ENCODE results near the gene DEAF1. TPM values are rescaled to one million over a fixed set of nuclear protein-coding genes. Genes with fewer than 3 reads are reported as not detected.

Gene DEAF1
- total and polyA plus RNA-seq, 9 of the 15 experiments (the other 6 are each of a cell fraction or from before 2014, with no cell fraction given) = 2.0 to 69.1 (median 26.8) TPM

- peak; percentile 48 for TF ChIP-seq POLR2G (IDR thresholded peaks at IDR 0.05; ENCODE audit: low read depth, low read length)
- TF ChIP-seq YBX1 (IDR thresholded peaks at IDR 0.05) = no peak
- TF ChIP-seq POLR2A (conservative IDR thresholded peaks at IDR 0.05) = peak; percentile 48; the same call in 1 of the 2 replicates
- no peak for TF ChIP-seq HLTF (IDR thresholded peaks at IDR 0.05)
- TF ChIP-seq BRD4 (IDR thresholded peaks at IDR 0.05) = no peak
- TF ChIP-seq POU5F1 (IDR thresholded peaks at IDR 0.05; ENCODE audit: borderline replicate concordance, low read depth, low read length, partially characterized antibody) = no peak
- TF ChIP-seq PBX2 (CRISPR knock-in tag; IDR thresholded peaks at IDR 0.05; ENCODE audit: low read depth) = no peak
- TF ChIP-seq PBX2 (tag; conservative IDR thresholded peaks at IDR 0.05; ENCODE audit: low read depth) = no peak
- TF ChIP-seq RCOR1 (IDR thresholded peaks at IDR 0.05; ENCODE audit: borderline replicate concordance in 1 of 2, low read depth in 2 of 2, low read length in 2 of 2) = no peak
Observed at GRCh38 chr11:686451-687243, 8.4 kb downstream of the DEAF1 start (continued).
